Measurements from ENCODE around the gene SELENOK.
A peak's percentile ranks its signal among the peaks of the same experiment; 100 is the strongest.

SELENOK gene

GRCh38 chr3:53891497-53892285 is at the start of gene SELENOK:
Gene SELENOK, minus strand, starts transcription at chr3:53891859.
- DNase-seq (ENCODE audit: low read depth, low spot score), result peak; percentile 99
- peak within 1 kb of the TSS; percentile 76 for H3K4me3 ChIP-seq (ENCODE audit: low read depth, low read length)
- in situ Hi-C loops (cut with HindIII; ENCODE audit: low sequenced_read_pairs), result no loop called here
- no peak for TF ChIP-seq CTCF (IDR thresholded peaks at IDR 0.05; ENCODE audit: low read depth, low read length)

- no peak for TF ChIP-seq CTCF (IDR thresholded peaks at IDR 0.05; ENCODE audit: low read depth, low read length)
- peak; percentile 7 for DNase-seq (ENCODE audit: low read depth, low spot score)
- in situ Hi-C loops (cut with HindIII; ENCODE audit: low sequenced_read_pairs), result no loop called here
- H3K4me3 ChIP-seq (ENCODE audit: low read depth, low read length), result no peak overlapping the region
Observed at GRCh38 chr3:53941184-53941583, 49.5 kb upstream of the SELENOK start.

- DNase-seq (ENCODE audit: low read depth, low spot score), result no peak
- H3K4me3 ChIP-seq (ENCODE audit: low read depth, low read length), result no peak overlapping the region
- TF ChIP-seq CTCF (IDR thresholded peaks at IDR 0.05; ENCODE audit: low read depth, low read length), result no peak
- in situ Hi-C loops (cut with HindIII; ENCODE audit: low sequenced_read_pairs), result no loop called here
Observed at GRCh38 chr3:53940623-53941022, 49.0 kb upstream of the SELENOK start.

GRCh38 chr3:53939813-53940212 is 48.2 kb upstream of the SELENOK start:
- in situ Hi-C loops (cut with HindIII; ENCODE audit: low sequenced_read_pairs), result no loop called here
- no peak for DNase-seq (ENCODE audit: low read depth, low spot score)
- H3K4me3 ChIP-seq (ENCODE audit: low read depth, low read length), result no peak overlapping the region
- TF ChIP-seq CTCF (IDR thresholded peaks at IDR 0.05; ENCODE audit: low read depth, low read length), result no peak

- in situ Hi-C loops (cut with HindIII; ENCODE audit: low sequenced_read_pairs), result no loop called here
- TF ChIP-seq CTCF (IDR thresholded peaks at IDR 0.05; ENCODE audit: low read depth, low read length), result no peak
- H3K4me3 ChIP-seq (ENCODE audit: low read depth, low read length), result no peak overlapping the region
- DNase-seq (ENCODE audit: low read depth, low spot score), result no peak
Observed at GRCh38 chr3:53939086-53939582, 47.5 kb upstream of the SELENOK start.

GRCh38 chr3:53938645-53939044 is 47.0 kb upstream of the SELENOK start:
- DNase-seq (ENCODE audit: low read depth, low spot score), result peak; percentile 41
- in situ Hi-C loops (cut with HindIII; ENCODE audit: low sequenced_read_pairs), result no loop called here
- TF ChIP-seq CTCF (IDR thresholded peaks at IDR 0.05; ENCODE audit: low read depth, low read length), result peak; percentile 81
- H3K4me3 ChIP-seq (ENCODE audit: low read depth, low read length), result no peak overlapping the region

Data from astrocyte of the spinal cord (primary cell).